ENCODE measurements around the gene AP2A2.

- TF ChIP-seq CTCF (IDR thresholded peaks at IDR 0.05) (peak in 1 of 12 donors; percentile 32), POLR2A (IDR thresholded peaks at IDR 0.05) (no peak)
These were observed 27.5 kb upstream of the AP2A2 start for GRCh38 chr11:898143-898511.
